ENCODE measurements around the gene GRIN3A. TPM values are rescaled to one million over a fixed set of nuclear protein-coding genes. Genes with fewer than 3 reads are reported as not detected.

GRIN3A gene
- total RNA-seq (under 1 TPM; 0.16 to 0.25 TPM), polyA plus RNA-seq (ENCODE audit: insufficient read depth, low read depth, low replicate concordance) (0.79 TPM)
- long read RNA-seq, donor 1, full-length matches to known transcripts: 1 of 1 reads
- long read RNA-seq, donor 1, partial matches to known transcripts: 0 of 1 reads
- long read RNA-seq, donor 1, other reads (novel, unspliced or antisense): 0 of 1 reads
- long read RNA-seq, donor 2: 0 reads

DNA sequence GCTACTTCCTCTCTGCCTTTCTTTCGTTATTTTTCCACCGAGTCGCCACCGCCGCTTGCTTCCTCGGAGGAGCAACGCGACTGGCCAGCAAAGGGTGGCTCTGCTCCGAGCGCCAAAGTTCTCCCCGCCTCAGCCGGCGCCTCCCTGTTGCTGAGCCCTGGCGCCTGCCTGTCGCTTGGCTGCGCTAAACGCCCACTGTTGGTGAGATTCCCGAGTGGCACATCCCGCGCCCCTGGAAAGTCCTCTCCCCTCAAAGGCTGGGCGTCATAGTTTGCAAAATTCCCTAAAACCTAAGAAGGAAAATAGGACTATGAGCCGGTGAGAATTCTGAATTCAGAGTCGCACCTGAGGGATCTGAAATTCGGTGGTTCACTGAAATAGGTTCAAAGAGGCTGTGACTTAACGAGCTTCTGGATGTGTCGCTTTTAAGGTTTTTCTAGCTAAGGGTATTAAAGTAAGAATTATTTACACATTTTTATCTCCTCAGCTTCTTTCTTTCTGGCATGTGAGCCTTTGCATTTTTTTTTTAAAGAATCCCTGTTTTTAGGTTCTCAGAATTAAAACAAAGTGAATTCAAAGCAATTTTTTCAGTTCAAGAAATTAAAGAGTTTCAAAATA is at the start of gene GRIN3A:
Gene GRIN3A, minus strand, starts transcription at position 82 of the 618 bp plus-strand sequence. CDS start 668 bp downstream, outside the sequence.
- no peaks in the 10 kb centered on the region for H3K36me3 ChIP-seq (ENCODE audit: low read depth, missing control alignments)
- no peak within 1 kb of the TSS for H3K27ac ChIP-seq
- TF ChIP-seq CTCF (IDR thresholded peaks at IDR 0.05) (no peak), POLR2A (IDR thresholded peaks at IDR 0.05) (no peak)
- peak; percentile 46 for DNase-seq
- intact Hi-C loops (cut with DNase I; ENCODE audit: low total_unique reads): no loop called here
- WGBS, 2 donors: 1% methylated on average over 26 of the region's 26 CpGs
- H3K4me1 ChIP-seq: peaks cover 11% of the 10 kb centered on the region
- no peaks in the 10 kb centered on the region for H3K27me3 ChIP-seq
- H3K4me3 ChIP-seq: peak within 1 kb of the TSS; percentile 32 to 58
- no peaks in the 10 kb centered on the region for H3K9me3 ChIP-seq

DNA sequence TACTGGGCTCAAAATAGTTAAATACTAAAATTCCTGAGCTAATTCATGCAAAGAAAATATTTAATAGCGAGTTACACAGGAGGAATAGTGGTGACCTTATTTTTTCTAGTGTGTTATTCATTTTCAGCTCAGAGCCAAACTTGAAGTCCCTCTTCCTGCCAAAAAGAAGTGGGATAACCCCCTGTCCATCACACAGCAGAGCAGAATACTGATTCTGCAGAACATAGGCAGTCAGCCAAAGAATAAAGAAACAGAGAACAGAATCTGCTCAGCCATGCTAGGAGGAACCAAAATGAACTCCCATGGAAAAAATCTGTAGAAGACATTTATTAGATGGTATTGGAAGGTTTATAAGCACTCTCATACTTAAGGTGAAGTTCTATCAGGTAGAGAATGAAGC is 49.4 kb upstream of the GRIN3A start:
- TF ChIP-seq CTCF (IDR thresholded peaks at IDR 0.05) (no peak), POLR2A (IDR thresholded peaks at IDR 0.05) (no peak)
- no peak for DNase-seq
- H3K27ac ChIP-seq: no peak overlapping the region
- H3K9me3 ChIP-seq: no peaks in the 10 kb centered on the region
- H3K4me1 ChIP-seq: no peaks in the 10 kb centered on the region
- 31 to 38% methylated on average over 1 of the region's 1 CpG for WGBS, 2 donors
- no peak overlapping the region for H3K4me3 ChIP-seq
- intact Hi-C loops (cut with DNase I; ENCODE audit: low total_unique reads): no loop called here
- H3K27me3 ChIP-seq: no peaks in the 10 kb centered on the region
- no peaks in the 10 kb centered on the region for H3K36me3 ChIP-seq (ENCODE audit: low read depth, missing control alignments)

DNA sequence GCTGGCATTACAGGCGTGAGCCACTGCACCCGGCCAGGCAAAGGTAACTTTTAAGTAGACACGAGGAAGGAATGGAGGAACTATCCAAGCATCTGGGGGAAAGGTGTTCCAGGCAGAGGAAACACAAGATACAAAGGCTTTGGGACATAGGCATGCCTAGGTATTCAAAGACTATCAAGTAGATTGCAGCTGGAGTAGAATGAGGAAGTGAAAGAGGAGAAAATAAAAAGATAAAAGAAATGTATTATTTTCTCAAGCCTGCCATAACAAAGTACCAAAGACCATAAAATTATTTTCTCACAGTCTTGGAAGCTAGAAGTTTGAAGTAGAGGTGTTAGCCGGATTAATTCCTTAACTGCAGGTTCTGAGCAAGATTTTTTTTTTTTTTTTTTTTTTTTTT is 39.9 kb upstream of the GRIN3A start:
- Histone ChIP-seq H3K9me3 (no peaks in the 10 kb centered on the region), H3K27ac (no peak overlapping the region), H3K27me3 (no peaks in the 10 kb centered on the region), H3K4me1 (no peaks in the 10 kb centered on the region), H3K4me3 (no peak overlapping the region), H3K36me3 (ENCODE audit: low read depth, missing control alignments) (no peaks in the 10 kb centered on the region)
- no peak for TF ChIP-seq POLR2A (IDR thresholded peaks at IDR 0.05)
- no peak for TF ChIP-seq CTCF (IDR thresholded peaks at IDR 0.05)
- intact Hi-C loops (cut with DNase I; ENCODE audit: low total_unique reads): no loop called here
- DNase-seq: no peak
- WGBS, 2 donors: 73 to 75% methylated on average over 4 of the region's 4 CpGs

DNA sequence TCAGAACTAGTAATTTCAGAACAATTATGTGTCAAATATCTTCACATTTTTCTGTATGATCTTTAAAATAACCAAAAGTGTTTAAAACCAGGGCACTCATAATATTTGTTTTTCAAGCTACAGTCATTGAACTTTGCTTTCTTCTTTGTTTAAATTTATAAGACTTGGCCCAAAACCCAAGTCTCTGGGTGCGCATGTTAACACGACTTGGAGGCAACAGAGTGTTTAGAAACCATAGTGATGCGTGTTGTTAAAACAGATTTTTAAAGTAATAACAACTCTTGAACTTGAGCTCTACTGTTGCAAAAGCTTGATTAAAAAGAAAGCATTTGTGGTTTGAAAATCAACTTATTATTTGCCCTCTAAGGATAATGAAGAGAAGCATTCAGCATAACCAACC is 26.0 kb upstream of the GRIN3A start:
- intact Hi-C loops (cut with DNase I; ENCODE audit: low total_unique reads): no loop called here
- no peak for DNase-seq
- 63 to 80% methylated on average over 3 of the region's 3 CpGs for WGBS, 2 donors
- TF ChIP-seq POLR2A (IDR thresholded peaks at IDR 0.05) (no peak), CTCF (IDR thresholded peaks at IDR 0.05) (no peak)
- Histone ChIP-seq H3K9me3 (no peaks in the 10 kb centered on the region), H3K4me1 (no peaks in the 10 kb centered on the region), H3K27me3 (no peaks in the 10 kb centered on the region), H3K4me3 (no peak overlapping the region), H3K27ac (no peak overlapping the region), H3K36me3 (ENCODE audit: low read depth, missing control alignments) (no peaks in the 10 kb centered on the region)
